Stimulated activated CD4-positive, alpha-beta T cell treated with anti-CD3 and anti-CD28 coated beads, Interleukin-1b, Interleukin-23, amount 100 ng/mL, for 1 hour (primary cell): ENCODE results near the gene CLMN.

ENCODE experiments used
- DNase-seq, 2 donors: peaks; one replicate each; pipeline ENCODE4 v3.0.0-alpha.2; 2020; ENCODE audit warnings: low read depth in 2 of 2

The CLMN gene

DNA sequence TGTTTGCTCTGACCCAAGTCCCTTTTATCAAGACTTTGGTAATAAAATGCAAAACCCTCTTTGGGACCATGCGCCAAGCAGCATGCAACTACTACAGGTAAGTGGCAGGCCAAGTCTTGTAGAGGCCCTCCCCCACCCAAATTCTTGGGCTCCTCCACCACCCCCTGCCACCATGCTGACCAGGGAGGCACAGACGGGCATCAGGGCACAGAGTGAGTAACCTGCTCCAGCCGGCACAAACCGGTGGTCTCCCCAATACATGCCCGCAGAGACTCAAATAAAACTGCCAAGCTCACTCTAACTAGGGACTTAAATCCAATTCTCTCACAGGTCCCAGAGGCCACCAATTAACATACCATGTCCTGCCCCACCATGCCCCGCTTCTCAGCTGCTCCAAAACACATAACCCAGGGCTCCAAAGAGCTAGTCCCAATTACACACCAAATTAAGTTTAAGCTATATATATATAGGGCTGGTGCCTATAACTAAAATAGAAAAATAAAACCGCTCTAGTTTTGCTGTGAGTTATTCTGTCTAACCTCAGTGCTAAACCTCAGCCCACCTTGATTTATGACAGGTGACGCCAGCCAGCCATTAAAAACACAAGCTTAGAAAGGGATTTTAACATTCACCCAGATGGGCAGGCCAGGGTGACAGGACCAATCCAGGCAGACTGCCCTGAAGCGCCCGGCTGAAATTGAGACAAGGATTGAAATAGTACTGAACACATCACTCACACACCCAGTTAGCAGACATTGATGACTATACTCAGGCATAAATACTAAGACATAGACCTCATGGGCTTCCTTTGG is 81.0 kb downstream of the CLMN start:
- no peak for DNase-seq

DNA sequence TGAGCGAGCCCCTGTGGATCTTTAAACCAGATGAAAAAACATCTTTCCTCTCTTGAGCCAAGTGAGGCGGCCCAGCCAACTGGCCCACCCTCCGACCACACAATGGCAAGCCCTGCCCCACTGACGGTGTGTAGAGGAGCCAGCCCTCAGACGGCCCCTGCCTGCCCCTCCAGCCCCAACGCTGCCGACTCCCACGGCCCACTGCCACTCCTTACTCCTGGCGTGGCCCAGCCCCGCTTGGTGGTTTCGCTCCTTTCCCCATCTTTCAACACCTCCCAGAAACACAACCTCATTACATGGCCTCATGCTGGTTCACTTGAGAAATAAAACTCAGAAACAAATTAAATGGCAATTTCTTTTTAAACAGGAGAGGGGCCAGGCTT is 81.8 kb downstream of the CLMN start:
- no peak for DNase-seq

DNA sequence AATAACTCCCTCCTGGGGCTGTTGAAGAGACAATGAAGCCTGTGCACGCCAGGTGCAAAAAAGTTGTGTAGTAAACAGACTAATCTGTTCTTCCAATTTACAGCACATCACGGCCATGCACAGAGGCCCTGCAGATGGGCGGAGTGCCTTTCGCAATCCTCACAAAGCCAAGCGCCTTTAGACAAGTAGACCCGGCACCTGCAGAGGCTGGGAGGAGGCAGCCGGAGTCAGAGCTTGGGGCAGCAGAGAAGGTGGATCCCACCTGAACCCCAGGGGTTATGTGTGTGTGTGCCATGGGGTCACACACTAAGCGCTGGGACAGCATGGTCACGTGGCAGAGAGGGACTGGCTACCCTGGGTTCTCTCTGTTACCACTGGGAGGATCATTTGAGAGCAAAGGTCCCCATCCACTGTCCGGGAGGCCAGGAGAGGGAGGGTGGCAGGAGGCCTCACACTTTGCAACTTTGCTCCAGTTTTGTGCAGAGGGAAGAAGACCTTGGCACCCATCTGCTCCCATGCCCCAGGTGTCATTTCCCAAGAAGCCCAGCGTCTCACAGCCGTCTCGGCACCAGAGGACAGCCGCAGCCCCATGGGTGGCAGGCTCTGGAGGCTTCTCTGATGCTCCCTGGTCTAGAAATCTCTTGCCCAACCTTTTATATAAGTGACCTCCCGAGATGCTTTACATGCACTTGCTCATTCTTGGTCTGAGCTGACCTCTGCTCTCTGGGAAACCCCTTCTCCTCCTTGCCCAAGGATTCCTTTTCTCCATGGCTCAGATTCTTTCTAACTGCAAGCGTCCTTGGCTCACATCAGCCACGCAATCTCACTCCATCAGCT is 82.4 kb downstream of the CLMN start:
- no peak for DNase-seq

DNA sequence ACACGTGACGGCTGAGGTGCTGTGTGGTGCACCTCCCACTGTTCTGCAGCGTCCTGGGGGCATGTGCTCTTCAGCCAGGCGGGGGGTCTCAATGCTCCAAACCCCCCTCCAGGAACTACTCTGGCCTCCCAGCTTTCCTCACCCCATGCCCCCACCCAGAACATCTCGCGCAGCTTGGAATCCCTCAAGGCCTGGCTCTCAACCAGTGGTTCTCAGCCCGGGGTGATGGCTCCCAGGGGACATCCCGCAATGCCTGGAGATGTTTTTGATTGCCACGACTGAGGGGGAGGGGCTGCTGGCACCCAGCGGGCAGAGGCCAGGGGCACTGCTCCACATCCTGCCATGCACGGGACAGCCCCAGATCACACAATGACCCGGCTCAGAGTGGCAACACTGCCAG is 83.5 kb downstream of the CLMN start:
- no peak for DNase-seq

DNA sequence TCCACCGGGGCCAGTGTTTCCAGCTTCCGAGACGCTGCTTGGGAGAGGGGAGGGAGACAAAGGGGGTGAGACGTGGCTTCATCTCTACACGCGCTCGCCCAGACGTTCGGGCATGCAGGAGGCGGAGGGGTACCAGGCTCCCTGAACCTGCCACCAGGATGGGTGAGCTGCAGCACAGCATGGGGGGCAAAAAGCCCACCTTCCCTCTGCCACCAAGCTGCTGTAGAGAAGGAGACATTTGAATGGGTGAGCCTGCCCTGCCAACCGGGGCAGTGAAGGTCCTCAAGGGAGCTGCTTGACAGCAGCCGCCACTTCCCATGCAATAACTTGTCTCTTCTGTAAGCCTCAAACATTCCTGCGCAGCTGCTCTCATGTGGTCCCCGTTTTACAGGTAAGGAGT is 83.9 kb downstream of the CLMN start:
- DNase-seq, result no peak

DNA sequence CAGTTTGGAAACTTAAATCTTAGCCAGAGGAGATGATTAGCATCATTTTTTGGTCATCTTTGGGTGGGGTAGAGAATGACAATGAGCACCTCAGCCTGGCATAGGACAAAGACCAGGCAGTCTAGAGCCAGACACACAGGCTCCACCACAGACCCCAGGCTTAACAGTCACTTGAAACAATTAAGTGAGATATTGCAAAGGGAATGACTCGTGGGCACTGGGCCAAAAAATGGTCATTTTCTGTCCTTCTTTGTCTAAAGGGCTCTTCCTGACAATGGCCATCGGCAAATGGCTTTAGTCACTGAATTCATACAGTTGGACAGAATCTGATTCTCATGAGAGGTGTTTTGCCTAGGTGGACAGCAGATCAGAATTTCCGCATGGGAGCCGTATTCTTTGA is 84.4 kb downstream of the CLMN start:
- no peak for DNase-seq

DNA sequence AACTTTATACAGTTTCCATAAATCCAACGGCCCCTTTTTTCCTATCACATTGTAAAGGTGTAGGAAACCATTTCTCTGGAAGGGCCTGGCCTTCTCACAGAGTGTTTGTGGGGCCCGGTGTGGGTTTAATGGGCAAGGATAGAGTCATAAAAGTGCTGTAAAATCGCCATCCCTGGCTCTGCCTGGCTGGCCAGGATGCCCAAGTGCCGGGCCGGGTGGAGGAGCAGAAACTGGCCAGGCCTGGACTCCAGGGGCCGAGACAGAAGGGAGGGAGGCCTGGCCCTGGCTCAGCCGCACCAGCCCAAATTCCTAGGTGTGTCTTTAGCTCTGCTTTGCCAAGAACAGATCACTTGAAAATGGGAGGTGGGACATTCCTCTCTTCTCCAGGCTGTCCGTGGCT is 85.3 kb downstream of the CLMN start:
- no peak for DNase-seq

DNA sequence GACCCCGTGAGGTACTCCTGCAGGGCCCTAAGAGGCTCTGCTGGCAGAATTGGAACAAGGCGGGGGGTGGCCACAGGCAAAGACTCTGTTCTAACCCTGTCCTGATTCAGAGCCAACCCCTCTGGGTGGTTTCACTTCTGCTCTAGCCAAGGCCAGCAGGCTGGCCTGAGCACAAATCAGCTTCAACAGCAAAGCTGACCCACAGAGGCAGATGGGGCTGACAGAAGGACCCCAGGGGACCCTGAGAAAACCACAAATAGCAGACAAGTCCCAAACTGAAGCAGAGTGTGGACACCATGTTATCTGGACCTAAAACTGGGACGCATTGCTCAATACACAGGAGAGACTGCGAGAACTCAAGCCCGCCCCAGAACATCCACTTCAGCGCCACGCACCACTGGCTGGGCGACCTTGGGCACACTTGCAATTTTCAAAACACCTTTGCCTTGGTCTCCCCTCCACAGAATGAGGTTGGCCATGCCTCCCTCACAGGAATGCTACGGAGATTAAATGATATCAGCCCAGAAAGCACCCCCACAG is 85.9 kb downstream of the CLMN start:
- no peak for DNase-seq

DNA sequence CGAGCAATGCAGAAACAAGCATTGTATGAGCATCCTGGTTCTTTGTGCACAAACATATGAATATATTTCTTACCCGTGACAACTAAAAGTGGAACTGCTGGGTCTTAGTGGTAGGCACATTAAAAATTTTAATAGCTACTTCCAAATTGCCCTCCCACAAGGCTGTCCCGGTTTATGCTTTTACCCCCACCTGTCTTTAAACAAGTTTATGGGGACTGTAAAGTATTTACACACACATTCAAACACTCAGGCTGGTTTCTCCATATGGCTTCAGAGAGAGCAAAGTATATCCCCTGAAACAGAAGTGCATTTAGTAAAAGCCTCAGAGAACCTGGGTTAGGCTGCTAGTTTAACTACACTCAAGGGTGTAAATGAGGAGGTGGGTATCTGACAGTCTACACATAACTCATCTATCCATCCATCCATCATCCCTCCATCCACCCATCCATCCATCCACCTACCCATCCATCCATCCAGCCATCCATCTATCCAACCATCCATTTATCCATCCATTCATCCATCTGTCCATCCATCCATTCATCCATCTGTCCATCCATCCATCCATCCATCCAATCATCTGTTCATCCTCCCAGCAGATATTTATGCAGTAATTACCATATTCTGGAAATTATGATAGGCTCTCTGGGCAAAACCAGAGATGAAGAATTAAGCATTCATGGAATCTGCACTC is 86.7 kb downstream of the CLMN start:
- no peak for DNase-seq

DNA sequence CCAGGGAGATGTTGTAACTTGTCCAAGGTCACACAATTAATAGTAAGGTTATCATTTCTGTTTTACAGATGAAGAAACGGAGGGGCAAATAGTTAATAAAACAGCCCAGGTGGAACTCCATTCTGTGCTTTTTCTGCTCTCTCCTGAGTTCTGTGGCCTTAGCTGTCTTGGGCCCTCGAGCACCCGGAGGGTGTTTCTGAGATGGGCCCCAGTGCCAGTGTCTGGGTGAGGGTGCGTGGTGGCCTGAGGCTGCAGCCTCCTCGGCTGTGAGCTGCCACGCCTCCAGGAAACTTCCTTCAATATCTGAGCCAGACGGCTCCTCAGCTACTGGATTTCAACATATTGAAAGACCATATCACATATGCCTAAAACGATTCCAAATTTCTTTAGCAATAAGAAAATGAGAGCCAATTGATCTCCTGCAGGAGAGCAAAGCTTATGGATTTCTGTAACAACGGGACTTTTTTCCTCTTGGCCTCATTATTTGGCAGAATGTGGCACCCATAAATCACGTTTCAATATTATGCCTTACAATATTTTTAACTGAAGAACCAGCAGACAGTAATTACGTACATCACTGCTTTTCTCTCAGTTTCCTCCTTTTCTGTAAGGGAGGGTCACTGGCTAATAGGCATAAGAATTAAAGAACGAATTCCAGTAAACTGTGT is 87.6 kb downstream of the CLMN start:
- DNase-seq, result no peak

DNA sequence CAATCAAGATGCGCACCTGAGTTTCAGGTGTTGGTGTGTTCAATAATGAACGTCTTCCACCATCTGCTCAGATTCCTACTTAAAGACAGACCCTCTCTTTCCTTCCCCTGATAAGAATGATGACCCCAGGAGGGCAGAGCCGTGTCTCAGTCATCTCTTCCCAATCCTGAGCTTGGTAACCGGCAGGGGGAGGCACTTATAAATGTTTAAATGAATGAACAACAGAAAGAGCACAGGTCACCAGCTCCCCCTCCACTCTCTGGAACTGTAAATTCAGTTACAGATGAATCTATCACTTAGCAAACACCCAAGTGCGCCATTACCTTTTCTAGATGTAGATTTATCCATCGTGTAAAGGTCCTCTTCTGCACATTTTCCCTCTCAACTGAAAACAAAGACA is 90.0 kb downstream of the CLMN start:
- DNase-seq, result no peak

DNA sequence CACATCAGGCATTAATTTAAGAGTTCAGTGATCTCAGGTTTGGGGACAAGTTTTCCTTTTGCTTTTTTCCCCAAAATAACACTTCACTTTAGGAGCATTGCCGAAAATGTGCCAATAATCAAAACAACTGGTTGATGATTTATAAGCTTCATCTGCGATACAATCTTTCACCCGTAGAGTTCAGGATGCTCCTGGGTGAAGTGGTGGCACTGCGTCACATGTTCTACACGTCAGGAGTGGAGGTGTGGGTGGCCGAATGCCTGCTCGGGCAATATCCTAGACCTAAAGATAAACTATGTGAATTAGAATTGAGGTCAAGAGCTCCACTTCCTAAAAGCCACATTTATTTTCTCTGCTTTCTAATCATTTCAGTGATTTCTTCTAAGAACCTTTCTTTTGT is 91.5 kb downstream of the CLMN start:
- no peak for DNase-seq

DNA sequence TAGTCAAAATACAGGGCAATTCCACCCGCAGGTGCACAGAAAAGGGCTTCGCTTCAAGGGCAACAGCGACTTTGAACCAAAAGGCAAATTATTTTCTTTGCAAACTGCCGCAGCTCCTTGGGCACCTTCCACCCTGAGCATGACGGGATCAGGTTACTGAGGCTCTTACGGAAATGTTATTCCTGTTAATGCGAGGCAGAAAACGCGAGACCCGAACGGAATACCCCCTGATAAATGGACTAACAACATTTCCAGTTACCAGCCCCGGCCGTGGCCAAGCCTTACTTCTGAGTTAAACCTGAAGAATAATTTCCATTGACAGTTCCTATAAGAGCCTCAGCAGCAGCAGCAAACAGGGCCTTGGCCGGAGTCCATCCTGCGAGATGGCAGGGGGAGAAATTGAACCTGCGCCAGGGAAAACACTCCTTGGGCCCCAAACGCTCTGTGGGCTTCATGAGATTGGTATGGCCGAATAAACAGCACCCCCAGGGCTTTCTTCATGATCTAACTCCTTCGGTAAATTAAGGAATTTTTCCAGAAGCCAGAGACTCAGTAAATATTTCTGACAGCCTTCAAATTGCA is 92.3 kb downstream of the CLMN start:
- no peak for DNase-seq

DNA sequence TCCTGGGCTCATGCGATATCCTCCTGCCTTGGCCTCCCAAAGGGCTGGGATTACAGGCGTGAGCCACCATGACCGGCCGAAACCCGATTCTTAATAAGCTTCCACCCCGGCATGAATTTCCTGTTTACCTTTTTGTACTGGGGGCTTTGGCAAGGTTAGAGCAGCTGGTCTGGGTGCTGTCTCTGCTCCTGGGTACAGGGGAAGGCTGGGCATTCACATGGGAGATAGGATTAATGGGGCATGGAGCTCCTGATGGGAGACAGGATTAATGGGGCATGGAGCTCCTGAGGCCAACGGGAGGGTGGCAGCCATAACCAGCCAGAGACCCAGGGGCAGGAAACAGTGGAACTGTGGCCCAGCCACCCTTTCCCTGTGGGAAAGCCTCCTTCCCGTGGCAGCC is 92.9 kb downstream of the CLMN start:
- no peak for DNase-seq

DNA sequence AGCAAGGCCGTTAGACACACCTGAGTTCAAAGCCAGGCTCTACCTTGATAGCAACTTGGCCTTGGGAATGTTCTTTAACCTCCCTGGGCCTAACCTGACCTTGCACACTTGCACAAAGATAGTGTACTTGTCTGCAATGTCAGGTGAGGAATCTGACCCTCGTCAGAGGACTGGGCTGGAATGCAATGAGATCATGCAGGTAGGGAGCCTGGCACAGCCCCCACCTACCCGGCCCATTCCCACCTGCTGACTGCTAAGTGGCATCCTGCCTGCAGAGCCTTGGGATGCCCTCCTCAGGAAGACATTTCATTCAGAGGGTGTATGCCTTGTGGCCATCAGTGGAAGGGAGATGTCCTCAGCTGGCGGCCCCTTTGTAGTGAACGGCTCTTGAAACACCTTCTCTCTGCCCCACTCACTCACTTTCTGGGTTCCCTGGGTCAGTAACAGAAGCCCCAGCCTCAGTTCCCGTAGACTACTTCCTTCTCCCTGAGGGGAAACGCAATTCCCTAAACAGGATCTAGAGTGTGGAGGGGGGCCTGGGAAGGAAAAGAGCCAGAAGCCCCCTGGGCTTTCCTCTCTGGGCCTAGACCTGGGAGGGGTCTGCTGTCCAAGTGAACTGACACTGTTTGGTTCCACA is 94.3 kb downstream of the CLMN start:
- no peak for DNase-seq

DNA sequence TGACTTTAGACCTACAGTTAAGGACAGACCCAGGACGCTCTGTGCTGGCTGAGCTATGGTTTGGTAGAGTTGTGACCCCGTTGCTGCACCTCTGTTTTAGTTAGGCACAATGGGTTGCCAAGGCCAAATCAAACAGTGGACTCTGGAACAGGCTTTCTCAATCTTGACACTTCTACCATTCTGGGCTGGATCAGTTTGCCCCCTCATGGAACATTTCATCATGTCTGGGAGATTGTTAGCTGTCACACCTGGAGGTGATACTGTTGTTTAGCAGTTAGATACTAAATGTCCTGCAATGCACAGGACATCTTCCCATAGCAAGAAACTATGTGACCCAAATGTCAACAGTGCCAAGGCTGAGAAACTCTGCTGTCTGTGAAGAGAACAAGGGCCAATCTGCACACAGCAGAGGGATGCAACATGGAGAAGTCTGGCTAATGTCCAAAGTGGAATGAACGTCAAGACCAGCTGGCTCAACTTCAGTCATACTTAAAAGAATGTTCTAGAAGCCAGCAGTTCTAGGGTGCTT is 96.8 kb downstream of the CLMN start:
- DNase-seq, result no peak

DNA sequence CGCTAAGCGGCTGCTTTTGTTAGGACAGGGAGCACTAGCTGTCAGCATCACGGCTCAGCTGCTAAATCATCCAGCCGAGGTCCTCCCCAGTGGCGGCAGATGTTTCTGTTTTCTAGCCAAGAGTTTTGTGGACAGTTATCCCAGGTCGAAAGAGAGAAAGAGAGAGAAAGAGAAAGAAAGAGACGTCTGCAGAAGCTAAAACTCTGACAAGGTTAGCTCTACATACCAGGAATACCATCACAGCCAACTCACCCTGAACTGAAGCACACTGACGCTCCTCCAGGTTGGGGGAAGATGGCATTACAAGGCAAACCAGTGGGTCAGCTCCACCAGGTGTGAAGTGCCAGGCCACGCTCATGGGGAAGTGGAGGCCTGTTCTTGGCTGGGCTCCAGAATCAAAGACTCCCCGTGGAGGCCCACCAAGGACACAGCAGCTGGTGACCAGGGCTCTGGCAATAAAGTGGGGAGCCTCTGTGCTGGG is 97.5 kb downstream of the CLMN start:
- no peak for DNase-seq

DNA sequence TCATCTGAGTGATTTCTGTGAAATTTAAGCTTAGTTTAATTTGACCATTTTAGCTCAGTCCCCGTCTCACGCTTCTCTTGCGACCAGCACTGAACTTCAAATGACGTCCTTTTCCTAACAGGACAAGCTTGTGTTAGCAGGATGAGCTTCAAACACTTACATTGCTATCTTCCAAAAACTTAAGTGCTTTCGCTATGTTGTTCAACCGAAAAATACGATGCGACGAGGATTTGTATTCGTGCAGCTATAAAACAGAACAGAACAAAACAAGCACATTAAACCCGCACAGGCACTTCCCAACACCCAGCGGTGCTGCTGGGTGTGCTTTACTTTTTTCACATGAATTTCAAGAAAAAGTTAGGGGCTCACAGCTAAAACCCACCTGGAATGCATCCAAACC is 98.2 kb downstream of the CLMN start:
- DNase-seq, result no peak

DNA sequence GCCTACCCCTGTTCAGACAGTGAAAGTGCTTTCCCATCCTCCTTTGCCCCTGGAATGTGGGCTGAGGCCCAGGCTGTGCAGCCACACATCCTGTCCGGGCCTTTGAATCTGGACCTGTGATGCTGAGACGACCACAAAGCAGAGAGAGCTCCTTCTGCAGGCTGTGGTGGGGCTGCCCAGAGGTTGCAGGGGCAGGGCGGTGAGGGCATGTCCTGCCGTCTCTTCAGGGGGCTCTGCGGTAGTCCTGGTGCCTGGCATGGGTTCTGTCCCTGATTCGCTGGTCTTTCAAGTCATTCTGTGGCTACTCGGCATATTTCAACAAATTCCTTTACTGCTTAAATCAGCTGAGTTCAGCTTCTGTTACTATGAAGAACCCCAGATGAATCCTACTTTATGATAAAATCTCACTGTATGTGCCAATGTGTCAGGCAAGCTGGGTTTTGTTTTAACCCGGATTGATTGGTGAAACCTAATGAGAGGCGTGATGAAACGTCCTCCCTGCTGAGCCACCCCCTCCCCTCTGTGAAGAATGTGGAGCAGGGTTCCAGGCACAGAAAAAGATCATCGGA is 99.0 kb downstream of the CLMN start:
- no peak for DNase-seq

DNA sequence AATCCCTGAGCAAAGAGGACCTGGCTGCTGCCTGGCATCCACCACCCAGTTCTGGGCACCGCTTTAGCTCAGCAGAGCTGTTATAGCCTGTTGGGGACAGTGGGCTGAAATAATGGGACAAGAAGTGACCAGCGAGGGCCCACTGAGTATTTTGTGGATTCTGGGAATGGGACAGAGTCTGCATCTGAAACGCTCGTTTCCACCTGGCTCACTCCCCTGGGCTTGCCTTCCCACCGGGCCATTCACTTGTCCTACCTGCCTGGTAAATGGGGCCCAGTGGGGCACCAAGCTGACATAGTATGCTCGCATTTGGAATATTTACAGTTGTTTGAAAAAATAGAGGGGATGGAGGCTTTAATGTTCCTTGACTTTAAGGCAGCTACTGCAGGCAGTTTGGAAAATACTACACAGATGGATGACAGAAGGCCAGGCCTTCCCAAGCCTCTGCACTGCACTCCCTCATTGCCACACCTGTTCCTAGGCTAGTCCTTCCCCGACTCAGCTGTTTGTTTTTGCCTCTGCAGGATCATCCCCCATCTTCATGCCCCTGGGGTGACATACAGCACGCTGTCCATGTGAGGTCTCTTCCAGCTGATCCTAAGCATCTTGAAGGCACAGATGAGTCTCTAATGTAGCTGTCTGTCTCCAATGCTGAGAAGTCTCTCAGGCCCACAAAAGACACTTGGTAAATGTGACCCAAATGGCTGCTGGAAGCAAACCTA is 101.1 kb downstream of the CLMN start:
- DNase-seq, result no peak
